IPS DF 4.7 (cell line): Measurements from ENCODE around the gene IFI35.
A peak's percentile ranks its signal among the peaks of the same experiment; 100 is the strongest.
"Not testable (repeated sequence)": the region's sequence is repeated elsewhere in the genome, so short reads cannot be mapped to it uniquely, and the experiment has no call there.

ENCODE experiments used
- DNase-seq: peaks from one replicate; pipeline ENCODE4 v3.0.0-alpha.2; 2013; ENCODE audit warnings: low spot score; ENCODE audit errors: extremely low read depth

IFI35 gene

GRCh38 chr17:43006639-43007551 is at the start of gene IFI35:
Gene IFI35 (plus strand): TSS chr17:43006784. CDS start chr17:43006948, 164 bp downstream.
- DNase-seq = no peak

- DNase-seq = peak; percentile 82
Measured at GRCh38 chr17:42964161-42964932, 42.2 kb upstream of the IFI35 start, which contains the start of gene AARSD1. Gene AARSD1 (minus strand): TSS chr17:42964454. CDS start chr17:42964440, 14 bp downstream.

- no peak for DNase-seq
Measured at GRCh38 chr17:42967925-42968324, 38.7 kb upstream of the IFI35 start.

- DNase-seq = no peak
Measured at GRCh38 chr17:42969001-42969581, 37.5 kb upstream of the IFI35 start.

GRCh38 chr17:42971589-42971988 is 35.0 kb upstream of the IFI35 start:
- no peak for DNase-seq

- not testable (repeated sequence) for DNase-seq
Measured at GRCh38 chr17:42973323-42973722, 33.3 kb upstream of the IFI35 start.

GRCh38 chr17:42975265-42975664 is 31.3 kb upstream of the IFI35 start:
- no peak for DNase-seq

GRCh38 chr17:42975701-42976100 is 30.9 kb upstream of the IFI35 start:
- DNase-seq = not testable (repeated sequence)

GRCh38 chr17:42979511-42980273 is 26.9 kb upstream of the IFI35 start, which contains the start of gene PTGES3L:
Gene PTGES3L (minus strand): TSS chr17:42980080. CDS start chr17:42980053, 27 bp downstream.
- no peak for DNase-seq

- DNase-seq = no peak
Measured at GRCh38 chr17:42980274-42980765, 26.3 kb upstream of the IFI35 start, which contains the start of gene RUNDC1. Gene RUNDC1 (plus strand): TSS chr17:42980565. CDS start chr17:42980577, 12 bp downstream.

GRCh38 chr17:42980766-42981397 is 25.7 kb upstream of the IFI35 start:
- DNase-seq = no peak

GRCh38 chr17:42982266-42982665 is 24.3 kb upstream of the IFI35 start:
- DNase-seq = no peak

- DNase-seq = no peak
Measured at GRCh38 chr17:42985225-42985624, 21.4 kb upstream of the IFI35 start.

- no peak for DNase-seq
Measured at GRCh38 chr17:42989141-42989540, 17.4 kb upstream of the IFI35 start.

GRCh38 chr17:42989726-42990652 is 16.6 kb upstream of the IFI35 start:
- no peak for DNase-seq

GRCh38 chr17:42991471-42991870 is 15.1 kb upstream of the IFI35 start:
- no peak for DNase-seq

GRCh38 chr17:42992872-42993271 is 13.7 kb upstream of the IFI35 start:
- DNase-seq = no peak

GRCh38 chr17:42993913-42994312 is 12.7 kb upstream of the IFI35 start:
- not testable (repeated sequence) for DNase-seq

- DNase-seq = no peak
Measured at GRCh38 chr17:42997390-42997983, 9.1 kb upstream of the IFI35 start.
